Kidney capillary endothelial cell (primary cell): ENCODE data around the gene YIF1A.

Experiments
- DNase-seq: peaks from one replicate; pipeline ENCODE4 v3.0.0-alpha.2; 2018; ENCODE audit warnings: low spot score

The YIF1A gene

DNA sequence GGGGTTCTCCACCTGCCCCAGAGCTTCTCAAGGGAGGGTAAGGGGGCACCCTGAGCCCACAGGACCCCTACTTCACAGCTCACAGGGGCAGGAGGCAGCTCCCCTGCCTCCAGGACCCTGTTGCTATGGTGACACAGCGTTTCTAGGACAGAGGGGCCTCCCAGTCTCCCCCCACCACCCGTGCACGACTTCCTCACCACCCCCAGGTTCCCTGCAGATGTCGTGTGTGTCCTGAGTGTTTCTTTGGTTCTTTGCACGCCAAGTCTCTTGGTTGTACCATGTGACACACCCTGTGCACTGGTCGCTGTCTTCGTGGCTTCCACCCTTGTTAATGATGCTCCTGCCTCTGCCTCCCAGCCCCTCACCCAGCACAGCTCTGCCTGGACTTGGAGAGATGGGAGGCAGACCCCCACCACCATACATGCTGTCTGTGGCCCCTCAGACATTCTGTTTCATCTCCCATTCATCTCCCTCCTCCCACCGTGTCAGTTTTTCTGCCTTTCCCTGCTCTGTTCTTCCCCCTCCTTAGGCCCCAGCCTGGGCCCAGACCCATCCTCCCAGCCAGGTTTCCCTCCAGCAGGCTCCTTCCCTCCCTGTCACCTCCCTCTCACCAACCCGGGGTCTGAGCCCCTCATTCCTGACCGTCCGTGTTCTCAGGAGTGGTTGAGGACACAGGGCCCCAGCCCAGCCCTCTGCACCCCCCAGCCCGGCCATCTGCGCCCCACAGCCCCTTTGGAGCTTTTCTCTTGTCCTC lies 45.0 kb downstream of the YIF1A start:
- DNase-seq = no peak

DNA sequence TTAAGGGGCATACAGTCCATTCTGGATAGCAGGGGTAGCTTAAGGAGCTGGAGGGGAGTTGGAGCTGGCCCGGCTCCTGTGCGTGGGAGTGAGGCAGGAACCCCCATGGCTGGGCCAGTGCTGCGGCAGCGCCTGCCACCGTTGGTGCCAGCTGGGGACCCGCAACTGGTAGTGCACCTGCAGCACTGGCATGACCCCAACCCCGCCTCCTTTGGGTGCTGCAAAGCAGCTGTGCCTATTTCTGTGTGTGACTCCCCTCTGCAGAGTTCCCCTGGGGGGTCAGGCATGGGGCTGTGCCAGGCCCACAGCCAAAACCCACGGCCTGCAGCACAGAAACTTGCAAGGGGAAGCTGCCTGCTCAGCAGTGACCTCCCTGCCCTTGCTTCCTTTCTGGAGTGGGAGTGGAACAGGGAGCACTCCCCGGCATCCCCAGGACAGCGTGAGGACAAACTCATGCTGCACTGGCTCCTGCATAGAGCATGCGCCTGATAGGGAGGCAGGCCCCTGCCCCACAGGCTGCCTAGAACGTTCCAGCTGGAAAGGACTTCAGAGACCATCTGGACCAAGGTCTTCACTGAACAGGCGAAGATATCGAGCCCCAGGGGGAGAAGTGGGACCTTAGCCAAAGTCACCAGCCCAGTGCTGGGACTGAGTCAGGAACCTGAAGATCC lies 46.7 kb downstream of the YIF1A start:
- DNase-seq = no peak

DNA sequence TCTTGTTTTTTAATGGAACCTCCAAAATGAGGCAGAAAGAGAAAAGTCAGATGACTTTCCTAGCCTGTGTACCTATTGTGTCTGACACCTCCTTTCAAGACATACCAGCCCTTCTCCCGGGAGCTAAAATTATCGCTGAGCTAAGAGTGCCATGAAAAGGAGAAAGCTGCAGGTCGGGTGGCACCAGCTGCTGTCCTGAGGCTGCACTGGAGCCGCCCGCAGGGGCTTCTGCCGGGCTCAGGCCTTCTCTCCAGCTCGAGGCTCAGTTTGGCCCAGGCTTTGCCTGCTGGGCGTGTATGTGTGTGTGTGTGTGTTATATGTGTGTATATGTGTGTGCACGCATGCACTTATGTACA lies 48.2 kb downstream of the YIF1A start:
- DNase-seq = no peak

DNA sequence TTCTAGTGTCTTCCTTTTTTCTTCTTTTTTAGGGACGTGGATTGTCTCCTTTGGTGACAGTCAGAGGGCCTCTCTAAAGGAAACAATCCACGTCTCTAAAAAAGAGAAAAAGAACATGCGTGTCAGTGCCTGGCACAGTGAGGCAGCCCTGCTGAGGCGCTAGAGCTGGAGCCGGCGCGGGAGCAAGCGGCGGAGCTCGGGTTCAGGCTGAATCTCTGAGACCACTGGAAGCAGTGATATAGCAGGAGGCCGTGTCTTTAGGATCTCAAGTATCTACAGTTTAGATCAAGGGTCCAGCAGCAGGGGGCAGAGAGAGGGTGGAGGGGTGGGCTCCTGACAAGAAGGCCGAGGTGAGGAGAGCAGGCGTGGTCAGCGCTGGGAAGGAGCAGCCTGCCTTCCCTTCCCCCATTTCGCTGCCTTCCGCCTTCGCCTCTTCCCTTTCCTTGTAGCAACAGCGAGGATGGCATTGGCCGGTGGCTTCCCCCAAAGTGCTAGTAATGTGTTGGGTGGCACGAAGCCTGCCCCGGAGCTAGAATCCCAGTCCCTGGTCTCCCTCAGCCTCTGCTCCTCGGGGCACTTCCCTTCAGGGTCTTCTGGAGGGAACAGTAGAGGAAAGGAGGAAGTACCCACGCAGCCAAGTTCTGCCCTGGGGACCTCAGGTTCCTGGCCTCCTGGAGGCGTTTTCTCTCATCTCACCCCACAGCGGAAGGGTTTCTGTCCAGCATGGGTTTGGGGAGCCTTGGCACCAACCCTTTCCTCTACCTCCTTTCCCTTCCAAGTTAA lies 48.8 kb downstream of the YIF1A start:
- DNase-seq = no peak

DNA sequence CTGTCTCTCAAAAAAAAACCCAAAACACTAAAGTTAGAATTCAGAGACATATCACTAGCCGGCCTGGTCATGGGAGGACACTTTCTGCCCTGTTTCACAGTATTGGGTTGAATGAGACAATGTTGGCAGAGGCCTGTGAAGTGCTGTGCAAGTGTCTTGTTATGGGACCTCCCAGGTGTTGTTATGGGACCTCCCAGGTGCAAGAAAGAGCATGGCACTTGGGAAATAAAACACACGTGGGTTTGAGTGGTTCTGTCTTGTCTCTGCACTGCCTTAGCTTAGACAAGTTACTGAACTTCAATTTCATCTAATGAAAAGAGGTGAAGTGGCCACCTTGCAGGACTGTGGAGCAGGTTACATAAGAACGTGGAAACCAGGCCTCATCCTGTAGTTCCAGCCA lies 49.4 kb downstream of the YIF1A start:
- DNase-seq = no peak

DNA sequence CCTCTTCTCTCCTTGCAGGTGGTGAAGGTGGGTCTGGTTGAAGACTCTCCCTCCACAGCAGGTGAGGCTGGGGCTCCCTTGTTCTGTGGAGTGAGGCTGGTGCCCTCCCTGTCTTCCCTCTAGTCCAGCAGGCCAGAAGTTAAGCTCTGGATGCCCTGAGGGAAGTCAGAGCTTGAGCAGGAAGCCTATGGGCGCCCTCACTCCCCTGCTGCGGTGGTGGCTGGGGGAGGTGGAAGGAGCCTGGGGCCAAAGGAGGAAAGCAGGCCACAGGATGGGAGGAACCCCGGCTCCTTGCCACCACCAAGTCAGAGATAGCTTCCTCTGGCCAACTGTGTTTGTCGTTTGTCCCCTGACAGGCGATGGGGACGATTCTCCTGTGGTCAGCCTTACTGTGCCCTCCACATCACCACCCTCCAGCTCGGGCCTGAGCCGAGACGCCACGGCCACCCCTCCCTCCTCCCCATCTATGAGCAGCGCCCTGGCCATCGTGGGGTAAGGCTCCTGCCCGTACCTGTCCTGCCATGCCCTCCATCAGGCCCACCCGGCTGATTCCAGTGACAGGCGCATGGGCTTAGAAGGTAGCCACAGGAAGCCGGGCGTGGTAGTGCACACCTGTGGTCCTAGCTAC lies 50.0 kb downstream of the YIF1A start:
- DNase-seq = no peak

DNA sequence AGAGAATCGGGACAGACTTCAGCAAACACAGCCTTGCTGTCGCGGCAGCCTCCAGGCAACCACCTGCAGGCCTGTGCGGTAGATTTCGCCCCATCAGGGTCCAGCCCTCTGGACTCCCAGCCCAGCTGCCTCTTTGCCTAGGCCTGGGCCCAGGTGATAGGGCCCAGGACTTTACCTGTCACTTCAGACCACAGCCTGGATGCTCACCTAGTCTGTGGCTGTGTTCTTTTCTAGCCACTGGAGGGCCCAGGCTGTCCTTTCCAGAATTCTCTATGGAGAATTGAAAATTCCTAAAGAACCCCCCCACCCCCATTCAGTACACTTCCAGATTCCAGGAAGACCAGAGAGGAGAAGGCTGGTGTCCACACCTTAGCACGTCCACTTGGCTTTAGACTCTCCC lies 51.1 kb downstream of the YIF1A start:
- DNase-seq = no peak

DNA sequence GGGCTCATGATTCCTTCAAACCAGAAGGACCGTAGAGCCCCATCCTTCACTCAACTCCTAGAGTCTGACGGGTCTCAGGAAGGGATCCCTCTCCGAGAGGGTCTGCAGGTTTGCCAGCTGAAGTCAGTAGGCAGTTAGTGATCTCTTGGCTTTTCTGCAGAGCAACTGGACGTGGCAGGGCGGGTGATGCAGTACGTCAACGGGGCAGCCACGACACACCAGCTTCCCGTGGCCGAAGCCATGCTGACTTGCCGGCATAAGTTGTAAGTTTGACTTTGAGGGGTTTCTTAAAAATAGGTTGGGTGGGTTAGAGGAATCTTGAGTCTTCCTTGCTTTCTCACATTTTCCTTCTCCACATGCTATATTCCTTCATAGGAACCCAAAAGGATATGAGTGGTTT lies 53.8 kb downstream of the YIF1A start:
- DNase-seq = no peak
